ENCODE results near the gene PRKAR2B. TPM values are rescaled to one million over a fixed set of nuclear protein-coding genes. Genes with fewer than 3 reads are reported as not detected.

The PRKAR2B gene
- total and polyA plus RNA-seq, 2 donors (not counting 1 experiment from before 2014, with no cell fraction given) = 6.5 to 14.7 TPM

- no peaks in the 10 kb centered on the region for H3K36me3 ChIP-seq (ENCODE audit: control insufficient read depth, insufficient read depth, low read length)
- H2AFZ ChIP-seq (ENCODE audit: low read length) = no peak overlapping the region
- no peak overlapping the region for H3K27ac ChIP-seq (ENCODE audit: insufficient read depth, low read length)
- H3K4me1 ChIP-seq (ENCODE audit: control insufficient read depth, extremely low read depth, insufficient read depth, low read length) = peaks cover 5% of the 10 kb centered on the region
- DNase-seq (ENCODE audit: low read depth in 2 of 2) = no peak
- H3K79me2 ChIP-seq (ENCODE audit: control insufficient read depth, insufficient read depth, low read length) = no peaks in the 10 kb centered on the region
- H3K4me3 ChIP-seq (replicated peaks in 1 of 4; ENCODE audit: control extremely low read depth in 1 of 4, insufficient read depth in 1 of 4, low read depth in 3 of 4, low read length in 4 of 4) = no peak overlapping the region
- H3K27me3 ChIP-seq (ENCODE audit: control insufficient read depth, insufficient read depth, low read length) = no peaks in the 10 kb centered on the region
- no peaks in the 10 kb centered on the region for H3K9me3 ChIP-seq (ENCODE audit: control insufficient read depth, insufficient read depth, low read depth, low read length)
- H3K4me2 ChIP-seq (ENCODE audit: extremely low read depth, insufficient read depth, low read length) = no peak overlapping the region
- no peaks in the 10 kb centered on the region for H4K20me1 ChIP-seq (ENCODE audit: control insufficient read depth, extremely low read depth, insufficient read depth, low read length)
- TF ChIP-seq, protein P1, sequence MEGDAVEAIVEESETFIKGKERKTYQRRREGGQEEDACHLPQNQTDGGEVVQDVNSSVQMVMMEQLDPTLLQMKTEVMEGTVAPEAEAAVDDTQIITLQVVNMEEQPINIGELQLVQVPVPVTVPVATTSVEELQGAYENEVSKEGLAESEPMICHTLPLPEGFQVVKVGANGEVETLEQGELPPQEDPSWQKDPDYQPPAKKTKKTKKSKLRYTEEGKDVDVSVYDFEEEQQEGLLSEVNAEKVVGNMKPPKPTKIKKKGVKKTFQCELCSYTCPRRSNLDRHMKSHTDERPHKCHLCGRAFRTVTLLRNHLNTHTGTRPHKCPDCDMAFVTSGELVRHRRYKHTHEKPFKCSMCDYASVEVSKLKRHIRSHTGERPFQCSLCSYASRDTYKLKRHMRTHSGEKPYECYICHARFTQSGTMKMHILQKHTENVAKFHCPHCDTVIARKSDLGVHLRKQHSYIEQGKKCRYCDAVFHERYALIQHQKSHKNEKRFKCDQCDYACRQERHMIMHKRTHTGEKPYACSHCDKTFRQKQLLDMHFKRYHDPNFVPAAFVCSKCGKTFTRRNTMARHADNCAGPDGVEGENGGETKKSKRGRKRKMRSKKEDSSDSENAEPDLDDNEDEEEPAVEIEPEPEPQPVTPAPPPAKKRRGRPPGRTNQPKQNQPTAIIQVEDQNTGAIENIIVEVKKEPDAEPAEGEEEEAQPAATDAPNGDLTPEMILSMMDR (conservative IDR thresholded peaks at IDR 0.05 in 1 of 2, IDR thresholded peaks at IDR 0.05 in 1 of 2; ENCODE audit: low read depth in 1 of 2, low read length in 2 of 2) = no peak
- TF ChIP-seq EZH2 (IDR thresholded peaks at IDR 0.05; ENCODE audit: low read length, missing control alignments) = no peak
- H3K9ac ChIP-seq (ENCODE audit: insufficient read depth, low read length) = no peak overlapping the region
These were observed 8.0 kb upstream of the PRKAR2B start for GRCh38 chr7:107036535-107036934.

GRCh38 chr7:107037717-107038603 lies 6.5 kb upstream of the PRKAR2B start:
- no peak overlapping the region for H3K4me3 ChIP-seq (replicated peaks in 1 of 4; ENCODE audit: control extremely low read depth in 1 of 4, insufficient read depth in 1 of 4, low read depth in 3 of 4, low read length in 4 of 4)
- TF ChIP-seq, protein P1 (conservative IDR thresholded peaks at IDR 0.05 in 1 of 2, IDR thresholded peaks at IDR 0.05 in 1 of 2; ENCODE audit: low read depth in 1 of 2, low read length in 2 of 2) = no peak
- no peak for TF ChIP-seq EZH2 (IDR thresholded peaks at IDR 0.05; ENCODE audit: low read length, missing control alignments)

GRCh38 chr7:107039199-107039900 lies 5.2 kb upstream of the PRKAR2B start:
- no peak for TF ChIP-seq EZH2 (IDR thresholded peaks at IDR 0.05; ENCODE audit: low read length, missing control alignments)
- TF ChIP-seq, protein P1 (conservative IDR thresholded peaks at IDR 0.05 in 1 of 2, IDR thresholded peaks at IDR 0.05 in 1 of 2; ENCODE audit: low read depth in 1 of 2, low read length in 2 of 2) = no peak
- no peak overlapping the region for H3K9ac ChIP-seq (ENCODE audit: insufficient read depth, low read length)
- no peak for DNase-seq (ENCODE audit: low read depth in 2 of 2)
- H3K27ac ChIP-seq (ENCODE audit: insufficient read depth, low read length) = no peak overlapping the region
- no peak overlapping the region for H2AFZ ChIP-seq (ENCODE audit: low read length)
- no peak overlapping the region for H3K4me2 ChIP-seq (ENCODE audit: extremely low read depth, insufficient read depth, low read length)
- no peaks in the 10 kb centered on the region for H3K27me3 ChIP-seq (ENCODE audit: control insufficient read depth, insufficient read depth, low read length)
- no peaks in the 10 kb centered on the region for H3K79me2 ChIP-seq (ENCODE audit: control insufficient read depth, insufficient read depth, low read length)
- no peaks in the 10 kb centered on the region for H3K36me3 ChIP-seq (ENCODE audit: control insufficient read depth, insufficient read depth, low read length)
- peaks cover 5% of the 10 kb centered on the region for H3K4me1 ChIP-seq (ENCODE audit: control insufficient read depth, extremely low read depth, insufficient read depth, low read length)
- no peaks in the 10 kb centered on the region for H4K20me1 ChIP-seq (ENCODE audit: control insufficient read depth, extremely low read depth, insufficient read depth, low read length)
- H3K4me3 ChIP-seq (replicated peaks in 1 of 4; ENCODE audit: control extremely low read depth in 1 of 4, insufficient read depth in 1 of 4, low read depth in 3 of 4, low read length in 4 of 4) = no peak overlapping the region
- H3K9me3 ChIP-seq (ENCODE audit: control insufficient read depth, insufficient read depth, low read depth, low read length) = no peaks in the 10 kb centered on the region

More at GRCh38 chr7:107037717-107038603, 6.5 kb upstream of the PRKAR2B start:
- H3K79me2 ChIP-seq (ENCODE audit: control insufficient read depth, insufficient read depth, low read length) = no peaks in the 10 kb centered on the region
- no peaks in the 10 kb centered on the region for H3K36me3 ChIP-seq (ENCODE audit: control insufficient read depth, insufficient read depth, low read length)
- no peaks in the 10 kb centered on the region for H3K9me3 ChIP-seq (ENCODE audit: control insufficient read depth, insufficient read depth, low read depth, low read length)
- H3K27me3 ChIP-seq (ENCODE audit: control insufficient read depth, insufficient read depth, low read length) = no peaks in the 10 kb centered on the region
- no peaks in the 10 kb centered on the region for H4K20me1 ChIP-seq (ENCODE audit: control insufficient read depth, extremely low read depth, insufficient read depth, low read length)
- no peak overlapping the region for H3K27ac ChIP-seq (ENCODE audit: insufficient read depth, low read length)
- H2AFZ ChIP-seq (ENCODE audit: low read length) = no peak overlapping the region
- H3K9ac ChIP-seq (ENCODE audit: insufficient read depth, low read length) = no peak overlapping the region
- no peak for DNase-seq (ENCODE audit: low read depth in 2 of 2)
- H3K4me2 ChIP-seq (ENCODE audit: extremely low read depth, insufficient read depth, low read length) = no peak overlapping the region
- peaks cover 5% of the 10 kb centered on the region for H3K4me1 ChIP-seq (ENCODE audit: control insufficient read depth, extremely low read depth, insufficient read depth, low read length)
